PC-9 (cell line): ENCODE results near the gene ARNT2. TPM values are rescaled to one million over a fixed set of nuclear protein-coding genes. Genes with fewer than 3 reads are reported as not detected.

Experiments used
- BruUV-seq: library from RNA; stranded (reverse); fragments of 400-500 nt; replicated peaks from 2 replicates; lab custom pipeline; 2021; lab: Mats Ljungman, UMichigan
- CTCF ChIA-PET: fragments of 300-600 bp; sonication (Branson Sonifier 250); formaldehyde crosslinking; loops from one replicate; lab custom pipeline; 2022; ENCODE audit warnings: antibody characterized with exemption; lab: Charles Lee
- POLR2A ChIA-PET: fragments of 300-600 bp; sonication (Branson Sonifier 250); formaldehyde crosslinking; loops from one replicate; lab custom pipeline; 2022; ENCODE audit warnings: antibody characterized with exemption; ENCODE audit not compliant: unreplicated experiment; lab: Charles Lee
- DNase-seq, 2 experiments: peaks; one replicate each; pipeline versions ENCODE4 v3.0.0 to v3.0.0-alpha.2; 2015 to 2022; ENCODE audit warnings: mixed read lengths in 1 of 2
- H2AFZ ChIP-seq: fragments of 200-600 bp; sonication (generic); 2 replicates; pipeline ENCODE4 v1.8.1; 2017; ENCODE audit warnings: antibody characterized with exemption
- H3F3A ChIP-seq: fragments of 200-600 bp; sonication (generic); 2 replicates; pipeline ENCODE4 v1.8.1; 2017; ENCODE audit warnings: antibody characterized with exemption, mild to moderate bottlenecking, low read depth; ENCODE audit not compliant: insufficient read depth
- H3K27ac ChIP-seq: fragments of 200-600 bp; sonication (generic); 2 replicates; pipeline ENCODE4 v1.6.1; 2016; ENCODE audit warnings: mixed run types
- H3K27me3 ChIP-seq: fragments of 200-600 bp; sonication (generic); 2 replicates; pipeline ENCODE4 v1.6.1; 2016; ENCODE audit warnings: low read depth, mixed run types; ENCODE audit not compliant: insufficient read depth
- H3K36me3 ChIP-seq: fragments of 200-600 bp; sonication (generic); 2 replicates; pipeline ENCODE4 v1.6.1; 2016; ENCODE audit warnings: low read depth, mixed run types
- H3K4me1 ChIP-seq: fragments of 200-600 bp; sonication (generic); replicated peaks from 2 replicates; pipeline ENCODE4 v1.6.1; 2016; ENCODE audit warnings: mixed run types; ENCODE audit not compliant: insufficient read depth
- H3K4me2 ChIP-seq: fragments of 200-600 bp; sonication (generic); 2 replicates; pipeline ENCODE4 v1.6.1; 2017; ENCODE audit warnings: mixed run types
- H3K4me3 ChIP-seq: fragments of 200-600 bp; sonication (generic); 2 replicates; pipeline ENCODE4 v1.6.1; 2016; ENCODE audit warnings: mixed run types
- H3K79me2 ChIP-seq: fragments of 200-600 bp; sonication (generic); 2 replicates; pipeline ENCODE4 v1.6.1; 2017; ENCODE audit warnings: low read depth, mixed run types
- H3K9me2 ChIP-seq: fragments of 200-600 bp; sonication (generic); 2 replicates; pipeline ENCODE4 v1.8.1; 2017; ENCODE audit warnings: mild to moderate bottlenecking; ENCODE audit not compliant: insufficient read depth
- H3K9me3 ChIP-seq: fragments of 200-600 bp; sonication (generic); 2 replicates; pipeline ENCODE4 v1.8.1; 2016; ENCODE audit warnings: low read depth; ENCODE audit not compliant: insufficient read depth
- H4K20me1 ChIP-seq: fragments of 200-600 bp; sonication (generic); 2 replicates; pipeline ENCODE4 v1.8.1; 2017; ENCODE audit not compliant: insufficient read depth
- EZH2 ChIP-seq: fragments of 200-600 bp; sonication (generic); IDR thresholded peaks from 2 replicates; pipeline ENCODE4 v1.8.0; 2017; ENCODE audit warnings: antibody characterized with exemption, low read depth
- intact Hi-C: fragments of 100-400 bp; cut with micrococcal nuclease; formaldehyde crosslinking; loops from one replicate; pipeline ENCODE4 v1.10.0; 2022; ENCODE audit not compliant: unreplicated experiment
- total RNA-seq: library from RNA; stranded (reverse); gene quantifications from 2 replicates; pipeline ENCODE4 v1.2.3, GENCODE V29; 2021
- TF ChIP-seq, protein P1 (sequence below): fragments of 200-600 bp; sonication (generic); conservative IDR thresholded peaks from 2 replicates; pipeline ENCODE4 v1.6.1; 2017; ENCODE audit warnings: mixed run types, antibody characterized with exemption, mild to moderate bottlenecking, moderate library complexity

Gene ARNT2
- total RNA-seq, 1 experiment from 2014 or later, result 4.3 TPM

DNA sequence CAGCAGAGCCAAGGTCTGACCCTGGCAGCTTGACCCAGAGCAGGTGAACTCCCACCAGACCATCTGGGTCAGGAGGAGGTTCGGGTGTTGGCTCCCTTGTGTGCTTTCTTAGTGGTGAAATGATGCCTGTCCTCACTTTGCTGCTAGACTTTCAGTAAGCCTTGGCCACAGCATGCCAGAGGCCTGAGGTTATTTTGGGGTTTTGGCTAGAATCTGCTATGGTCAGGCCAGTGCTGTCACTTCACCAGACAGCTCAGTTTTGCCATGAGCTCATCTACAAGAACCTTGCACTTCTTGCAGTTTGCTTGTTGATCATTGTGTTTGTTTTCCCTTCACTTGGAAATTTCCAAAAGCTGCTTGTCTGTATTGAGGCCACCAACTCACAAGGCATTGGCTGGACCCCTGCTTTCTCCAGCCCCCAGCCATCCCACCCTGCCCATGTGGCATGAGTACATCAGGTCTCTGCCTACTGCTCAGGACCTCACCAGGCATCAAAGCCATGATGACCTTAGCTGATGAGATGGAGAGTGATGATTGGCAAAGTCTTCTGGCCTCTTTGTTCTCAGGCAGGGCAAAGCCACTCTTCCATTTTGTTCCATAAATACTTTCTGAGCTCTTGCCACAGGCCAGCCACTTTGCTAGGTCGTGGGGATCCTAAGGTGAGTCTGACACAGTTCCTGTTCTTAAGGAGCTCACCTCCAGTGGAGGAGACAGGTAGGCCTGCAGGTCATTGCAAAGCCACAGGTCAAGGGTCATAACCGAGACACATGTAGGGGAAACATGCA, 122.6 kb downstream of the ARNT2 start:
- Histone ChIP-seq H3K36me3 (no peaks in the 10 kb centered on the region), H3K9me2 (no peaks in the 10 kb centered on the region), H3K4me1 (no peaks in the 10 kb centered on the region), H4K20me1 (no peaks in the 10 kb centered on the region), H2AFZ (no peak overlapping the region), H3K9me3 (no peaks in the 10 kb centered on the region), H3F3A (no peaks in the 10 kb centered on the region), H3K4me2 (no peak overlapping the region), H3K4me3 (no peak overlapping the region), H3K27ac (no peak overlapping the region), H3K27me3 (peaks cover 31% of the 10 kb centered on the region; the same call in 1 of the 2 replicates), H3K79me2 (no peaks in the 10 kb centered on the region)
- CTCF ChIA-PET, result no interaction called here
- POLR2A ChIA-PET, result no interaction called here
- intact Hi-C loops, result no loop called here
- no peak for DNase-seq
- BruUV-seq, result no TSS peak
- TF ChIP-seq, protein P1, sequence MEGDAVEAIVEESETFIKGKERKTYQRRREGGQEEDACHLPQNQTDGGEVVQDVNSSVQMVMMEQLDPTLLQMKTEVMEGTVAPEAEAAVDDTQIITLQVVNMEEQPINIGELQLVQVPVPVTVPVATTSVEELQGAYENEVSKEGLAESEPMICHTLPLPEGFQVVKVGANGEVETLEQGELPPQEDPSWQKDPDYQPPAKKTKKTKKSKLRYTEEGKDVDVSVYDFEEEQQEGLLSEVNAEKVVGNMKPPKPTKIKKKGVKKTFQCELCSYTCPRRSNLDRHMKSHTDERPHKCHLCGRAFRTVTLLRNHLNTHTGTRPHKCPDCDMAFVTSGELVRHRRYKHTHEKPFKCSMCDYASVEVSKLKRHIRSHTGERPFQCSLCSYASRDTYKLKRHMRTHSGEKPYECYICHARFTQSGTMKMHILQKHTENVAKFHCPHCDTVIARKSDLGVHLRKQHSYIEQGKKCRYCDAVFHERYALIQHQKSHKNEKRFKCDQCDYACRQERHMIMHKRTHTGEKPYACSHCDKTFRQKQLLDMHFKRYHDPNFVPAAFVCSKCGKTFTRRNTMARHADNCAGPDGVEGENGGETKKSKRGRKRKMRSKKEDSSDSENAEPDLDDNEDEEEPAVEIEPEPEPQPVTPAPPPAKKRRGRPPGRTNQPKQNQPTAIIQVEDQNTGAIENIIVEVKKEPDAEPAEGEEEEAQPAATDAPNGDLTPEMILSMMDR, result no peak
- TF ChIP-seq EZH2, result no peak

- no peaks in the 10 kb centered on the region for H3F3A ChIP-seq
- H3K4me2 ChIP-seq, result no peak overlapping the region
- H3K9me2 ChIP-seq, result no peaks in the 10 kb centered on the region
- POLR2A ChIA-PET, result no interaction called here
- intact Hi-C loops, result no loop called here
- H3K4me3 ChIP-seq, result no peak overlapping the region
- H3K4me1 ChIP-seq, result no peaks in the 10 kb centered on the region
- TF ChIP-seq, protein P1, result no peak
- TF ChIP-seq EZH2, result no peak
- no peaks in the 10 kb centered on the region for H3K36me3 ChIP-seq
- CTCF ChIA-PET, result no interaction called here
- H3K27me3 ChIP-seq, result peaks cover 35% of the 10 kb centered on the region; the same call in 1 of the 2 replicates
- no peak overlapping the region for H2AFZ ChIP-seq
- no peaks in the 10 kb centered on the region for H4K20me1 ChIP-seq
- DNase-seq, result no peak
- H3K79me2 ChIP-seq, result no peaks in the 10 kb centered on the region
- H3K9me3 ChIP-seq, result no peaks in the 10 kb centered on the region
- H3K27ac ChIP-seq, result no peak overlapping the region
- no TSS peak for BruUV-seq
Measured at GRCh38 chr15:80527406-80527805, 123.2 kb downstream of the ARNT2 start.

- H3K9me3 ChIP-seq, result no peaks in the 10 kb centered on the region
- H3K4me1 ChIP-seq, result no peaks in the 10 kb centered on the region
- TF ChIP-seq EZH2, result no peak
- TF ChIP-seq, protein P1, result no peak
- no peak overlapping the region for H3K4me2 ChIP-seq
- H3K9me2 ChIP-seq, result no peaks in the 10 kb centered on the region
- no peaks in the 10 kb centered on the region for H3K79me2 ChIP-seq
- ChIA-PET POLR2A (no interaction called here), CTCF (no interaction called here)
- no peak overlapping the region for H3K4me3 ChIP-seq
- no TSS peak for BruUV-seq
- no peak for DNase-seq
- no peak overlapping the region for H3K27ac ChIP-seq
- H3F3A ChIP-seq, result no peaks in the 10 kb centered on the region
- H2AFZ ChIP-seq, result no peak overlapping the region
- peaks cover 39% of the 10 kb centered on the region; the same call in 1 of the 2 replicates for H3K27me3 ChIP-seq
- H3K36me3 ChIP-seq, result no peaks in the 10 kb centered on the region
- intact Hi-C loops, result no loop called here
- H4K20me1 ChIP-seq, result no peaks in the 10 kb centered on the region
Measured at GRCh38 chr15:80527961-80528360, 123.8 kb downstream of the ARNT2 start.
